GM19372 (cell line): ENCODE measurements around the gene ANKRD27.
"Not testable (repeated sequence)": the region's sequence is repeated elsewhere in the genome, so short reads cannot be mapped to it uniquely, and the experiment has no call there.

Experiments
- ATAC-seq: cut with Tn5 transposase; IDR thresholded peaks from one replicate; pipeline ENCODE4 v1.9.1; 2021; ENCODE audit warnings: mild to moderate bottlenecking, low read depth, moderate library complexity; ENCODE audit not compliant: unreplicated experiment

The ANKRD27 gene

DNA sequence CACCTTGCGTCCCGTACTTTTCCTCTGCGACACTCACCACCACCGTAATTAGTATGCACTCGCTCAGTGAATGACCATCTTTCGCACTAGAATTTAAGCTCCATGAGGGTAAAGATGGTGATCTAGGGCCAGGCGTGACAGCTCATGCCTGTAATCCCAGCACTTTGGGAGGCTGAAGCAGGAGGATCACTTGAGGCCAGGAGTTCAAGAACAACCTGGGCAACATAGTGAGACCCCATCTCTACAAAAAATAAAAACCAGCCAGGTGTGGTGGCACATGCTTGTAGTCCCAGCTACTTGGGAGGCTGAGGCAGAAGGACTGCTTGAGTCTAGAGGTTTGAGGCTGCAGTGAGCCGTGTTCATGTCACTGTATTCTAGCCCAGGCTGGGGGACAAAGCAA lies 18.6 kb downstream of the ANKRD27 start:
- ATAC-seq, result not testable (repeated sequence)

DNA sequence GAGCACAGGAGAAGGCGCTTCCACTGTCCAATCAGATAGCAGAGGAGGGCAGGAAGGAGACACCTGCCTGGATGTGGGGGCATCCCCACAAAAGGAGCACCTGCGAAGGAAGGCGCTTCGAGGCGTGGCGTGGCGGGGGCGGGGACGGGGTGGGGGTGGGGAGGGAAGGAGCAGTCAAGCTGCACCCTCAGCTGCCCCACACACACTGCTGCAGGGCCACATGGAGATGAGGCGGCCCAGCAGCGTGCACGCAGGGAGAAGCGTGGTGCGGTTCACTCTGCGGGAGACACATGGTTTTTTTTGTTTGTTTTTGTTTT lies 21.4 kb downstream of the ANKRD27 start:
- no peak for ATAC-seq

DNA sequence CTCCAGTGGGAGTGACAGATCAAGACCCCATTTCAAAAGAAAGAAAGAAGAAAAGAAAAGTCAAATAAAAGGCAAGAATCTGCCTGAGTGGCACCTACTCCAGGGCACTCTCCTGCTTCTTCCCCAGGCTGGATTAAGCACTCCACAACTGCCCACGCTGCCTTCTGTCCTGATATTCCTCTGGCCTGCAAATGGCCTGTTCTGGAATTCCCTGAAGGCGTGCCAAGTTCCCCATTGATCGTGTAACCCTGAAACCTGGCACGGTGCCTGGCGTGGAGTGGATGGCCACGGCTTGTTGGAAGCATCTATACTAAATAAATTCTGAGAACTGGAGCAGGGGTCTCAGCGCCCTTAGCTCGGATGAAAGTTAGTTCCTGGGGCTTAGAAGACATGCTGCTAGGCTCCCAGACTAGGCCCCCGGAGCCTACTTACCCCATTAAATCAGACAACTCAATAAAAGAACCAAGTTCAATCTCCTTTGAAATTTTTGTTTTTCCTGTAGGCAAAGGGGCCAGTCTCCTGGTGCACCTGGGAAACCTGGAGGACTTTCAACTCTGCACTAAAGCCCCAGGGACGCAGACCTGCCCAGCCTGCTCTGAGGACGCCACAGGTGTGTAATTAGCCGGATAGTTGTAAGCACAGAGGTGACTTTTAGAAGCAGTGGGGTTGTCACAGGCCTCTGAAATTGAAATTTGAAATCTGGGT lies 21.9 kb downstream of the ANKRD27 start:
- no peak for ATAC-seq

DNA sequence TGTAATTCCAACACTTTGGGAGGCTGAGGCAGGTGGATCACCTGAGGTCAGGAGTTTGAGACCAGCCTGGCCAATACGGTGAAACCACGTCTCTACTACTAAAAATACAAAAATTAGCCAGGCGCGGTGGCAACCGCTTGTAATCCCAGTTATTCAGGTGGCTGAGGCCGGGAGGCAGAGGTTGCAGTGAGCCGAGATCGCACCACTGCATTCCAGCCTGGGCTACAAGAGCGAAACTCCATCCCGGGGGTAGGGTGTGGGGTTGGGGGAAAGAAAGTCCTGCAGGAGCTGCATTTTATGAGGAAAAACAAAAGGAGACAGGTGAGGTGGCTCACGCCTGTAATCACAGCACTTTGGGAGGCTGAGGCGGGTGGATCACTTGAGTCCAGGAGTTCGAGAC lies 22.6 kb downstream of the ANKRD27 start:
- ATAC-seq, result not testable (repeated sequence)

DNA sequence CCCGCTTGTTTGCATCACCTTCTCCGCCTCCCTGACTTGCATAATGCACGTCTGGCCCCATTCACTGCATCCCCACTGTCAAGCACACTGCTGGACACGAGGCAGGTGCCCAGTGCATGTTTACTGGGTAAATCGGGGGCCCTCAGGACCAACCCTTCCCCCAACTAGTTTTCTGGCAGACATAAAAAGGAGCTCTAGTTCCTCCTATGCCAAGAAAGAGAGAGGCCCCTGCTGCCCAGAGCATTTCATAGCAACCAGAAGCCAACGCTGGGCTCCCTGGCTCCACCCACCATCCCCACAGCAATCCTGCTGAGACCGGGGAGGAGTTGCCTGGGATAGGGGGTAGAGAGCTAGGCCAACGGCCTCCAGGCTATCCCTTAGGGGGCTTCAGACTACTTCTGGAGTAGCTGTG lies 23.2 kb downstream of the ANKRD27 start:
- ATAC-seq, result no peak

DNA sequence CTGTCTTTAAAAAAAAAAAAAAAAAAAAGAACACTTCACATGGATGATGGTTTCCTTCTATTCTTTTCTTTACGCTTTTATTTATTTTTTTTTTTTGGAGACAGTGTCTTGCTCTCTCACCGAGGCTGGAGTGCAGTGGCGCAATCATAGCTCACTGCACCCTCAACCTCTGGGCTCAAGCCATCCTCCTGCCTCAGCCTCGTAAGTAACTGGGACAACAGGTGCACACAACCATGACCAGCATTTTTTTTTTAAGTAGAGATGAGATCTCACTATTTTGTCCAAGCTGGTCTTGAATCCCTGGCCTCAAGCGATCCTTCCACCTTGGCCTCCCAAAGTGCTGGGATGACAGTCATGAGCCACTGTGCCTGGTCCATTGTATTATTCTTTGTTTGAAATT lies 24.3 kb downstream of the ANKRD27 start:
- ATAC-seq, result no peak

DNA sequence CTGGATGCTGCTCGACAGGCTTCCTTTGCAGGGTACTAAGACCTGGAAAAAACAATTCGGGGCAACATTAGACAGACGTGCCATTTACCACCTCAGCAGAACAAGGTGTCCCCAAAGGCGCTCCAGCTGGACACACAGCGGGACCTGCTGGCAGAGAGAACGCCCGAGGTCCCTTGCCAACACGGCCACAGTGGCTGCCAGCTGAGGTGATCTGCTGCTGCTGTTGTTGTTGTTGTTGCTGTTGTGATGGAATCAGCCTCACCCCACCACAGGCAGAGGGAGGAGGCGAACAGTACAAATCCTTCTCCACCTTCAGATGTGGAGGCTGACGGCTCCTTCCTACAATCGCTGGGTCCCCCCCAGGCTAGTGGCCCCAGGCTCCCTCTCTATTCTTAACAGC lies 25.2 kb downstream of the ANKRD27 start:
- no peak for ATAC-seq

DNA sequence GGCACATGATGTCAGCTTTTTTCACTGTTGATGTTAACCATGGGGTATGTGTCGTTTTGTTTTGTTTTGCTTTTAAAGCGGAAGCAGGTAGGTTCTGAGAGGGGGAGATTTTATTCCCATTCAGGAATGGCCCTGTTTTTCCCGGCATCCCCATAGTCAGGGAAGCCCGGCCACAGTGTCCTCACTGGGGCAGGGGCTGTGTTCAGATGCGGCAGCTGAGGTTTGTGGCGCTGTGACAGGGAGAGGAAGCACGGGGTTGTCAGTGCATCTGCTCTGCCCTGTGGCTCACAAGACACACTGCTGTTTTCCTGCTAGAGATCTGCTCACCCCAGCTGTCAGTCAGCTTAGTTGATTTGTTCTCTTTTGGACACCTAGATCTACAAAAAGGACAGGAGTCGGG lies 27.6 kb downstream of the ANKRD27 start:
- no peak for ATAC-seq

DNA sequence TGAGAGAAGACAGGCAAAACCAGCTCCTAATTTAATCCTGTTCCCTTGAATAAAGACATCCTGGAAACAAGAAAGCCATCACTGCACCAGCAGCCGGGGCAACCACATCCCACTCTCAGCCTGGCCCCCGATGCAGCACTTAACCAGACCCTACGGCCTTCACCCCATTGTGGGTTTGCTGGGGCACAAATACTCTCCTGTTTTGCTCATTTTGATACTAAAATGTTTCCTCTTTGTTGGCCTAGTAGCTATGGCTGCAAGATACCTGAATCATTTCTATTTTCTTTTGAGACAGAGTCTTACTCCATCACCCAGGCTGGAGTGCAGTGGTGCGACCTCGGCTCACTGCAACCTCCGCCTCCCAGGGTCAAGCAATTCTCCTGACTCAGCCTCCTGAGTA lies 28.4 kb downstream of the ANKRD27 start:
- no peak for ATAC-seq

DNA sequence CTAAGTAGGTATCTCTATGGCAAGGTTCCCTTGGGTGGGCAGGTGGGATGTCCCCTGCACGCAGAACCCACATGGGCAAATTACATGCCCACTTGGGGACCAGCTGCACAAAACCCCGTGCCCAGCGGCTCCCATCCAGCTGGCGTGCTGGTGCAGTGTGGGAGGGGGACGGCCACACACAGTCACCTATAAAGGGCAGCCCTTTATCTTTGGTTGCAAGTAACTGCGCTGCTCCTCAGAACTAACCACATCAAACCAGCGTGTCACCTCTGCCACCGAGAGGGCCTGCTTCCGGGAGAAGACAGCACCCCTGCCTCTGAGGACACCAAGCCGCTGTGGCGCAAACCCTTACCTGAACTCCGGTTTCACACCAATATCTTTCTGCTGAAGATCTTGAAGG lies 32.2 kb downstream of the ANKRD27 start:
- ATAC-seq, result no peak

DNA sequence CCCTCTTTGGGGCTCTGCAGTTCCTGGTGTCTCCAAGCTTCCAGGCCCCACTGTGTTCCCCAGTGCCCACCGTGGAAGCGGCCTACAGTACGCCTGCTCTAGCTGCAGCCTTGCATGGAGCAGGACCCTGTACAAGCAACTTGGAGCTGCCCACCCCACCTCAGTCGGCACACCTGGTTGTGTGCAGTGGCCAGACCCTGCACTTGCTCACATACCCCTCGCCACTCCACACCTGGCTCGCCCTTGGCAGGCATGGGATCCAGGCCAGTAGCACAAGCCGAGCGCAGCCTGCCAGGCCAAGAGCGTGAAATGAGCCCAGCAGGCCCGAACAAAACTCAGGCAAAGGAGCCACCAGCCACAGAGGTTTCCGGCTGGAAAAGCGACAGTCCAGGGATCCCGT lies 36.4 kb downstream of the ANKRD27 start:
- no peak for ATAC-seq

DNA sequence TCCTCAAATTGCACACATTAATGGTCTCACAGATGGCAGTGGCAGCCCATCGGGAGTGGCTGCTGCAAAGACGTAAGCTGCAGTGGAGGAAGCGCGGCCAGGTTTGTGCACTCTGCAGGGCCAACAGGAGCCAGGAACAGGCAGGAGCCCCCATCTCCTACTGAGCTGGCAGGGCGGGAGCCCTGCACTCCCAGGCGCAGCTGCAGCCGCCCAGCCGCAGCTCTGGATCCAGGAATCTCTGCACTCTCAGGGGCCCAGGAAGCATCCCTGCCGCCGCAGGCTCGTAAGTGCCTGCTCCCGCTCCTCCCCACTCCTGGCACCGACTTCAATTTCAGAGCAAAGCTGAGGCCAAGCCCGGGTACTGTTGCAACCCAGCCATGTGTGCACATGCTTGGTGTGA lies 37.5 kb downstream of the ANKRD27 start:
- no peak for ATAC-seq

DNA sequence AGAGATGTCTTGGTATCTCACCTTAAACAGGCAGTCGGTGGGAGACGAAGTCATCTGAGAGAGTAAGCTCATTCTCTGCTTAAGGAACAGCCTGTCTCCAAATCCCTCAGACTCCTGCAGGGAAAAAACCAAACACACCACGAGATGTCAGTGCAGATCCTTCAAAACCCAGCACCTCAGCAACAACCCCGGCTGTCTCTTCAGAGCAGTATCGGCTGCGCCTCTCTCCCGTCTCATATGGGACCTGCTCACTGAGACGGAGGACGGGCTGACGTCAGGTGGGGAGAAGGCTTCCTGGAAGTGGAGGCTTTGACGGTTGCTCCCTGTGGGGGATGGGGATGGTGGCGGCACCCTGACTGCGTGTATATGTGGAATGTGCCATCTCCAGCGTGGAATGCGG lies 43.6 kb downstream of the ANKRD27 start:
- no peak for ATAC-seq

DNA sequence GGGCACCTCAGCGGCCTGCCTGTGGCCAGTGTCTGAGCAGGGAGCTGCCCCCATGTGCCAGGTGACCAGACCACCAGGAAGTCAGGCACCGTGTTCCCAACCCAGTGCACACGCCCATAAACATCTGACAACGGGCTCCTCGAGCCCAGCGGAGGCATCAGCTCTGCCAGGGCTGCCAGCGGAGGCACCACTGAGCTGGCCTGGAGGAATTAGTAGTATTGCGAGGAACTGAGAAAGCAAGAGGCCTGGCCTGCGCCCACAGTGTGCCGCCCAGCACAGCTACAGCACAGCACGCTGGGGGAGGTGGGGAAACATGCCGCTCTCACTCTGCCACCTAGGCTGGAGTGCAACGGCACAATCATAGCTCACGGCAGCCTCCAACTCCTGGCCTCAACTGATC lies 44.6 kb downstream of the ANKRD27 start:
- ATAC-seq, result no peak

DNA sequence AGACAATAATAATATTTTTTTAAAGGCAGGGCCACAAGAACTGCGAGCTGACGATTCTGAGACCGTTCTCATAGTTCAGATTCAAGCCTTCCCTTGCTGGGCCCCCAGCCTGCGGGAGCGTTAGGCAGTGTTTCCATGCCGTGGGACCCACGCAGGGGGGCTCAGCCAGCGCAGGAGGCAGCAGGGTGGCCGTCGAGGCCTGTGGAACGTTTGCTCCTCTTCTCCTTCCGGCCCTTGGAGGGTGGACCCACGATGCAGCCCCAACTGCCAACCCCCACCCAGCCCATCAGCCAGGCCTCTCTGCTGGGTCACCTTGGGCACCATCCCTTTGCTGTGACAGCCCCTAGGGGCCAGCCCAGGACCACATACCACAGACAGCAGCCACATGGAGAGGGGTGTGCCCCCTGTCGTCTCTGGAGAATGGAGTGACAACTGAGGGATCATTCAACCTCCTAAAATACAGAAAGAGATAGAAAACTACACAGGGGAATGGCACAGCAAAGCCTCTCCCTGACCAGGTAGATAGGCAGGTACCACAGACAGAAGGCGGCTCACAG lies 47.2 kb downstream of the ANKRD27 start:
- ATAC-seq, result no peak

DNA sequence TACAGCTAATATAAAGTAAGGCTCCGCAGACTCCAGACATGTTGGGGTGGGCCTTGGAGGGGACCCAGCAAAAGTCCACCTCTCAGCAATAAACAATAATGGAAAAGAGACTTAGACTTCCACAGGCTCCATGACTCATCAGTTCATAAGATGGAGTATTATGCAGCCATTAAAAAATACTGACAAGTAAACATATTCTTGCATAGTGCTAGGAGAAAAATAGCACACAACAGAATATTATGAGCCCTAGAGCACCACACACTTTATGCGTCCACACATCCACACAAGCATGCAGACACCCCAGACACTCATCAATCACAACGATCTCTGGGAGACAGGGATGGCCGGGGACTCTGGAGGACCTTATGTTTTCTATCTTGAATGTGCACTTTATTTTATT lies 48.0 kb downstream of the ANKRD27 start:
- ATAC-seq, result no peak

DNA sequence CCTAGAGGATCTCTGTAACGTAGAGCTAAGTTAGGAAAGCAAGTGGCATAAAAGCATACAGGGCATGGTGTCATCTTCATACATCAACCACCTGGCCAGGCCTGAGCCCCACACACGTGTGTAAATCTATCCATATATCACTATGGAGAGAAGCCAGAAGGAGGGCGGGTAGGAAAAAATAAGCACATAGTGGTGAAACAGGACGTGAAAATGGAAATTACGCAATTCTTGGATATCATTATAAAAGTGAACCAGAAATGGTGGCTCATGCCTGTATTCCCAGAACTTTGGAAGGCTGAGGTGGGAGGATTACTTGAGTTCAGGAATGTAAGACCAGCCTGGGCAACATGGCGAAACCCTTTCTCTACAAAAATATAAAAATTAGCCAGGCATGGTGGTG lies 50.6 kb downstream of the ANKRD27 start:
- ATAC-seq, result no peak

DNA sequence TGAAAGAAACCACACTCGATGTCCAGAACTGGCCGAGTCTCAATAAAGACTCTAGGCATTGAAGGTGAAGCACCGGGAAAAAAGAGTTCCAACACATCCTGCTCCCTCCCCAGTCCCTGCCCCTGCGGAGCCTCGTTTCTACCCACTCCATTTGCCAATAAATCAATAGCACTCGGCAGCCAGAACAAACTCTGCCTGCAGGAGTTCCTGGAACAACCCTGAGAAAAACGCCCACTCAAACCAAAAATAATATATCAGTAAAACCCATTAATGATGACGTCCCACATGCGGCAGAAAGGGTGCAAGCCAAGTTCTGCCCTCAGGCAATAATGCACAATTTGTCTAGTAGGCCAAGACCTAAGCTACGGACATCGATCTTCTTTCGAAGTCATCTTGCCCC lies 53.0 kb downstream of the ANKRD27 start:
- no peak for ATAC-seq

DNA sequence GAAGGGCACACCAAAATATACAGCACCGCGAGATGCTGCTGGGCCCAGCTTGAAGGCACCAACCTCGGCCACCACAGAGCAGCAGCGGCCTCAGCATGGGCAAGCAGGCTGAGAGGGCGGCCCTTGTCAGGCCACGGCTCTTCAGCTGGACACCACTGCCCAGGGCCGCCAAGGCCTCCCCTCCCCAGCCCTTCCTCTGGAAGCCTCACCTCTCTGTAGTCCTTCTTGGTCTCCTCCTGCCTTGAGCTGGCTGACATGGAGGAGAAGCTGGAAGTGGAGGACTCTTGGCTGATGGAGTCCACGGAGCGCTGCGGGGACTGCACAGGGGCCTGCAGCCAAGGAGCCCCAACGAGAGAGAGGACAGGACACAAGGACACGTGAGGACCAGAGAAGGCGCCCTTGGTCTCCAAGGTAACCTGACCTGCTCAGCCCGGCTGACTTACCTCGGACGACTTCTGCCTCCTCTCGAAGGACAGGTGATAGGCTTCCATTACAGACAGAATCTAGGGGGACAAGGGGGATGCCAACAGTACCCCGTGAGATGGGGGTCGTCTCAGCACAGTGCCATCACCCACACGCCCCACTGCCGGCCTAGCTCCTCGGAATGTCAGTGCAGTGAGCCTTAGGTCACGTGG lies 55.8 kb downstream of the ANKRD27 start:
- ATAC-seq, result no peak

DNA sequence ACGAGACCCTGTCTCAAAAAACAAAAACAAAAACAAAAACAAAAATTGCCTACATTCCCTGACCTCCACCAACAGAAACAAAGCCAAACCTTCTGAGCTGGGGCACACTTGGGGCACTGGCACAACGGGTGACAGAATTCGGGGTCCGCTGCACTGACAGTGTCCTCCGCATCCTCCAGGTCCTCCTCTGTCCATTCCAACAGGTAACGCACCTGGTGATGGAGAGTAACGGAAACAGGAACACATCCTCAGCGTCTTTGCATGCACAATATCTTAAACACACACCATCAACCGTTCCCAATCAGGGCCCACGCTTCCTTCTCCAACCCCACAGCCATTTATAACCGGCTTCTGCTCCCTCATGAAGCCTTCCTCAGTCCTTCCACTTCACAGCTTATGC lies 59.4 kb downstream of the ANKRD27 start:
- no peak for ATAC-seq

DNA sequence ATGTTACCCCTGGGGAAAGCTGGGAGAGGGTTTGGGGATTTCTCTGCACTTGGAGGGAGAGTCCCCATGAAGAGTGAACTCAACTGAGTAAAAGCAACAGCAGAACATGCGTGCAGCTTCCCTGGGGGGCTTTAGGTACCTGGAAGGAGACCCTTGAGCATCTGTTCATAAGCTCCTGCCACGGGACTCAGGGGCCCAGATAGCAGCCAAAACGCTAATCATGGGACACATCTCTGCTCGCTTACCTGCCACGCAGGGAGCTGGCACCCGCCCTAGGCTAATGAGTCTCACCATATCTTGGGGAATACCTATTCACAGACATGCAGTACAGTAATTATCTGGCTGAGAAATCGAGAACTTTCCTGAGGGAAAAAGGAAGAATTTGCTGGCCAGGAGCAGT lies 60.1 kb downstream of the ANKRD27 start:
- ATAC-seq, result no peak

DNA sequence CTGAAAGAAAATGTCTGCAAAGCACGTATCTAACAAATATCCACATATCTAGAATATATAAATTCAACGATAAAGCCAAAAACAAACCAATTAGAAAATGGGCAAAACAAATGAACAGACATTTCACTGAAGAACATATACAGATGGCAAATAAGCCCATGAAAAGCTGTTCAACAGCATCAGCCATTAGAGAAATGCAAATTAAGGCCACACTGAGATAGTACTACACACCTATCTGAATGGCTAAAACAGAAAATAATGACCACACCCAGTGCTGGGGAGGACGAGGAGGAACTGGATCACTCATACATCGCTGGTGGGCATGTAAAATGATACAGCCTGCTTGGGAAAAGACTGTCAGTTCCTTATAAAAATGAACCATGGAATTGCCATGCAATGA lies 62.0 kb downstream of the ANKRD27 start:
- no peak for ATAC-seq
